ENCODE data around the gene OGFOD3.
"Not testable (repeated sequence)": the region's sequence is repeated elsewhere in the genome, so short reads cannot be mapped to it uniquely, and the experiment has no call there.

The OGFOD3 gene

GRCh38 chr17:82434216-82434565 is 15.8 kb upstream of the OGFOD3 start:
- DNase-seq (ENCODE audit: low read depth in 3 of 3) = no peak

- DNase-seq (ENCODE audit: low read depth in 3 of 3) = no peak
Observed at GRCh38 chr17:82433560-82434215, 15.3 kb upstream of the OGFOD3 start.

GRCh38 chr17:82432017-82432416 is 13.6 kb upstream of the OGFOD3 start:
- DNase-seq (ENCODE audit: low read depth in 3 of 3) = no peak

GRCh38 chr17:82429824-82430223 is 11.4 kb upstream of the OGFOD3 start:
- no peak for DNase-seq (ENCODE audit: low read depth in 3 of 3)

GRCh38 chr17:82428546-82428945 is 10.2 kb upstream of the OGFOD3 start:
- no peak for DNase-seq (ENCODE audit: low read depth in 3 of 3)

- no peak for DNase-seq (ENCODE audit: low read depth in 3 of 3)
Observed at GRCh38 chr17:82424863-82425159, 6.4 kb upstream of the OGFOD3 start.

GRCh38 chr17:82424001-82424862 is 5.8 kb upstream of the OGFOD3 start:
- DNase-seq (ENCODE audit: low read depth in 3 of 3) = peak; percentile 18 to 59 (median 31)

- DNase-seq (ENCODE audit: low read depth in 3 of 3) = no peak
Observed at GRCh38 chr17:82419540-82419939, 1.2 kb upstream of the OGFOD3 start.

GRCh38 chr17:82416771-82417170 is 1.6 kb downstream of the OGFOD3 start:
- no peak for DNase-seq (ENCODE audit: low read depth in 3 of 3)

GRCh38 chr17:82416264-82416663 is 2.1 kb downstream of the OGFOD3 start:
- no peak for DNase-seq (ENCODE audit: low read depth in 3 of 3)

GRCh38 chr17:82415786-82416185 is 2.6 kb downstream of the OGFOD3 start:
- DNase-seq (ENCODE audit: low read depth in 3 of 3) = no peak

GRCh38 chr17:82415336-82415735 is 3.0 kb downstream of the OGFOD3 start:
- no peak for DNase-seq (ENCODE audit: low read depth in 3 of 3)

- DNase-seq (ENCODE audit: low read depth in 3 of 3) = peak; percentile 56 to 70 (median 60)
Observed at GRCh38 chr17:82414548-82415281, 3.7 kb downstream of the OGFOD3 start.

GRCh38 chr17:82412535-82413520 is 5.6 kb downstream of the OGFOD3 start:
- no peak for DNase-seq (ENCODE audit: low read depth in 3 of 3)

- not testable (repeated sequence) for DNase-seq (ENCODE audit: low read depth in 3 of 3)
Observed at GRCh38 chr17:82412081-82412480, 6.3 kb downstream of the OGFOD3 start.

- no peak for DNase-seq (ENCODE audit: low read depth in 3 of 3)
Observed at GRCh38 chr17:82411396-82412053, 6.9 kb downstream of the OGFOD3 start.

- DNase-seq (ENCODE audit: low read depth in 3 of 3) = no peak
Observed at GRCh38 chr17:82410014-82410716, 8.2 kb downstream of the OGFOD3 start.

- no peak for DNase-seq (ENCODE audit: low read depth in 3 of 3)
Observed at GRCh38 chr17:82408938-82409318, 9.5 kb downstream of the OGFOD3 start.

- DNase-seq (ENCODE audit: low read depth in 3 of 3) = no peak
Observed at GRCh38 chr17:82408288-82408937, 10.0 kb downstream of the OGFOD3 start.

- no peak for DNase-seq (ENCODE audit: low read depth in 3 of 3)
Observed at GRCh38 chr17:82407255-82407654, 11.1 kb downstream of the OGFOD3 start.
